ENCODE results near the gene FILIP1. TPM values are rescaled to one million over a fixed set of nuclear protein-coding genes. Genes with fewer than 3 reads are reported as not detected.

Gene FILIP1
- total RNA-seq, 4 donors from 2014 or later = 6.0 to 12.3 (median 7.2) TPM

DNA sequence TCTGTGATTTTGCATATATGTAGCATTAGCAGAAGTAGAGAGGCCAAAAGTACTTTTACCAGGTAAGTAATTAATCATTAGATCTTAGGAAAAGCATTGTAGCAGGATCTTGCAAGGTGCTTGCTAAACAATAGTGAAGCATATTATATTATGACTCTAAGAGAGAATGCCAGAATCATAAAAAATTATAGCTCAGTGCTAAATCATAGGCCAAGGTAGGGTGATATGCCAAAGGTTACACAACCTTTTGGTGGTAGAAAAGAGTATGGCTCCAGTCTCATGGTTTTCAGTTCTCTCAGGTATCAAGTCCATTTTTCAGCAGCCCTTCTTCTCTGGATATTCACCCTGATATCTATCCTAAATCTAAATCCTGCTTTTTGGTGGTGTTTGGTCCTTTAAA, 192.1 kb downstream of the FILIP1 start:
- intact Hi-C loops (cut with DNase I; ENCODE audit: low total_unique reads) (loop anchor here (5.0 kb wide), 1 partner anchor 206 kb away; no protein-coding TSS in a partner anchor), in situ Hi-C loops (cut with MboI; ENCODE audit: low pct_ligation_motif_present in 1 of 4, low pct_unique_long_range_greater_than_20kb in 1 of 4, low sequenced_read_pairs in 3 of 4) (loop anchor here in 1 of 4 donors (25.0 kb wide), 1 partner anchor 211 kb away; no protein-coding TSS in a partner anchor)
- H3K36me3 ChIP-seq = no peaks in the 10 kb centered on the region
- H3K4me3 ChIP-seq = no peak overlapping the region
- H3K4me1 ChIP-seq = peaks cover 0 to 40% (median 12%) of the 10 kb centered on the region in 4 donors
- no peak for DNase-seq
- H3K27ac ChIP-seq = peak overlapping the region in 1 of 4 donors; percentile 17
- no peaks in the 10 kb centered on the region for H3K9me3 ChIP-seq
- TF ChIP-seq EP300 (IDR thresholded peaks at IDR 0.05; ENCODE audit: low read depth) = no peak
- TF ChIP-seq, protein P1, sequence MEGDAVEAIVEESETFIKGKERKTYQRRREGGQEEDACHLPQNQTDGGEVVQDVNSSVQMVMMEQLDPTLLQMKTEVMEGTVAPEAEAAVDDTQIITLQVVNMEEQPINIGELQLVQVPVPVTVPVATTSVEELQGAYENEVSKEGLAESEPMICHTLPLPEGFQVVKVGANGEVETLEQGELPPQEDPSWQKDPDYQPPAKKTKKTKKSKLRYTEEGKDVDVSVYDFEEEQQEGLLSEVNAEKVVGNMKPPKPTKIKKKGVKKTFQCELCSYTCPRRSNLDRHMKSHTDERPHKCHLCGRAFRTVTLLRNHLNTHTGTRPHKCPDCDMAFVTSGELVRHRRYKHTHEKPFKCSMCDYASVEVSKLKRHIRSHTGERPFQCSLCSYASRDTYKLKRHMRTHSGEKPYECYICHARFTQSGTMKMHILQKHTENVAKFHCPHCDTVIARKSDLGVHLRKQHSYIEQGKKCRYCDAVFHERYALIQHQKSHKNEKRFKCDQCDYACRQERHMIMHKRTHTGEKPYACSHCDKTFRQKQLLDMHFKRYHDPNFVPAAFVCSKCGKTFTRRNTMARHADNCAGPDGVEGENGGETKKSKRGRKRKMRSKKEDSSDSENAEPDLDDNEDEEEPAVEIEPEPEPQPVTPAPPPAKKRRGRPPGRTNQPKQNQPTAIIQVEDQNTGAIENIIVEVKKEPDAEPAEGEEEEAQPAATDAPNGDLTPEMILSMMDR (IDR thresholded peaks at IDR 0.05) = no peak
- TF ChIP-seq POLR2A (IDR thresholded peaks at IDR 0.05) = no peak
- no peak for TF ChIP-seq POLR2AphosphoS5 (IDR thresholded peaks at IDR 0.05)
- H3K27me3 ChIP-seq = no peaks in the 10 kb centered on the region

DNA sequence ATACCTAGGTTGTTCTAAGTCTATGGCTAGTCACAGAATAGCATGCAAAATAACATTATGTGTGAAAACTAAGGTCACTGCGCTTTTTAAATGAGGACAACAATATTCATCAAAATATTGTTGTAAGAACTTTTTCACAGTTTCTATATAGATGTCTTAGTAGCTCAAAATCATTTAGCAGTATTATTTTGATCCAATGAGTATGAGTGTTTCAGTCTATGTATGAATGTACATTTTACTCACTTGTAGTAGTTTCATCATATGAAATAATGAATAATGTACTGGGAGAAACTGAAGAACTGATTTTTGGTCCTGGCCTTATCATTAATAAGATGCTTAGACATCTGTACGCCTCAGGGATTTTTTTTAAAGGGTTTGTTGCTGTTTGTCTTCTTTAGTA, 192.5 kb downstream of the FILIP1 start:
- H3K4me1 ChIP-seq = peaks cover 0 to 35% (median 12%) of the 10 kb centered on the region in 4 donors
- no peak overlapping the region for H3K4me3 ChIP-seq
- H3K27ac ChIP-seq = no peak overlapping the region
- no peaks in the 10 kb centered on the region for H3K36me3 ChIP-seq
- H3K9me3 ChIP-seq = no peaks in the 10 kb centered on the region
- in situ Hi-C loops (cut with MboI; ENCODE audit: low pct_ligation_motif_present in 1 of 4, low pct_unique_long_range_greater_than_20kb in 1 of 4, low sequenced_read_pairs in 3 of 4) (loop anchor here in 1 of 4 donors (25.0 kb wide), 1 partner anchor 211 kb away; no protein-coding TSS in a partner anchor), intact Hi-C loops (cut with DNase I; ENCODE audit: low total_unique reads) (loop anchor here (5.0 kb wide), 1 partner anchor 206 kb away; no protein-coding TSS in a partner anchor)
- DNase-seq = no peak
- H3K27me3 ChIP-seq = no peaks in the 10 kb centered on the region
- no peak for TF ChIP-seq POLR2AphosphoS5 (IDR thresholded peaks at IDR 0.05)
- no peak for TF ChIP-seq POLR2A (IDR thresholded peaks at IDR 0.05)
- TF ChIP-seq, protein P1 (IDR thresholded peaks at IDR 0.05) = no peak
- TF ChIP-seq EP300 (IDR thresholded peaks at IDR 0.05; ENCODE audit: low read depth) = no peak
- WGBS, 2 donors (ENCODE audit: low coverage in 1 of 2) = 76 to 84% methylated on average over 2 of the region's 2 CpGs

DNA sequence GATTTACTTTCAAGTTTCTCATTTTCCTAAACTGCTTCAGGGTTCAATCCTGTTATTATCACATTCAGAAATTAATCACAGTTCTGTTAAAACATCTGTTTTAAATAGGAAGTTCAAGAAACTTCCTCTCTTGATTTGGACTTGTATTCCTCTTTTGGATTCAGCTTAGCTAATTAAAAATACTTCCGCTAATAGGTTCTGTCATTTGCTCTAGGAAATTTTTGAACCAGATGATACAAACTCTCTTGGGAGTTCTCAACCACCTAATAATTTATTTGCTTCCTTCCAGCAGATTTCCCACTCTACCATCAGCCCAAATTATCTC, 193.1 kb downstream of the FILIP1 start:
- peaks cover 0 to 32% (median 12%) of the 10 kb centered on the region in 4 donors for H3K4me1 ChIP-seq
- peak overlapping the region in 2 of 4 donors; percentile 41 to 54 for H3K27ac ChIP-seq
- H3K36me3 ChIP-seq = no peaks in the 10 kb centered on the region
- in situ Hi-C loops (cut with MboI; ENCODE audit: low pct_ligation_motif_present in 1 of 4, low pct_unique_long_range_greater_than_20kb in 1 of 4, low sequenced_read_pairs in 3 of 4) = loop anchor here in 1 of 4 donors (25.0 kb wide), 1 partner anchor 212 kb away; no protein-coding TSS in a partner anchor
- 0 to 28% methylated on average over 1 of the region's 1 CpG for WGBS, 2 donors (ENCODE audit: low coverage in 1 of 2)
- intact Hi-C loops (cut with DNase I; ENCODE audit: low total_unique reads) = loop anchor here (5.0 kb wide), 1 partner anchor 207 kb away; no protein-coding TSS in a partner anchor
- no peak for DNase-seq
- no peak overlapping the region for H3K4me3 ChIP-seq
- no peaks in the 10 kb centered on the region for H3K9me3 ChIP-seq
- TF ChIP-seq POLR2AphosphoS5 (IDR thresholded peaks at IDR 0.05) = no peak
- TF ChIP-seq EP300 (IDR thresholded peaks at IDR 0.05; ENCODE audit: low read depth) = no peak
- TF ChIP-seq POLR2A (IDR thresholded peaks at IDR 0.05) = no peak
- no peaks in the 10 kb centered on the region for H3K27me3 ChIP-seq

DNA sequence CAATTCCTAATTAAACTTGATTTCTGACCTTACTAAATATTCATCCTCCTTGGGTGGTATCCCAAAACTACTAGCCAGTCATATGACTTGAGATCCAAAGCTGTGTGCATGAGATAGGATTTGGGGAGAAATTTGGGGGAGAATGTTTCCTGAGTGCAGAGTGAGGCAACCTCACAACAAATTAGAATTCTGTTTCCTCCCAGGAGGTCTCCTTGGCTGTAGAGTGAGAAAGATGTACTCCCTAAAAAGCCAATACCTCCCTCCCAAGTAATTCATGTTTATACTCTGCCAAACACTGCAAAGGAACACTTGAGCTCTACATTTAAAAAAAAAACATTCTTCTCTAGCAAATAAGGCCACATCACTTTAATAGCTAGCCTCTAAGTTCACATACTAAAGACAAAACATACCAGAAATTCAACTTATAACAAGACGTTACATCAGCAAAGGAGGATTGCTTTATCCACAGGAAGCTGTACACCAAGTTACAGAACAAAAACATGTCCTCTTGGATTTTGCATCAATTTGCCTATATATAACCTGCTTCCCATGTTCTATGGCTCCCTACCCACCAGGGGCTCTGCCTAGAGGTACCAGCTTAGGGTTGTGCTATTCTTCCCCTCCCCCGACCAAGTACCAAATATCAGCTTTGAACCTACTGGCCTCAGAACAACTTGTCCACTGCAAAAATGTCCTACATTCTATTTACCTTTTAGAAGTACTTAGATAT, 193.6 kb downstream of the FILIP1 start:
- intact Hi-C loops (cut with DNase I; ENCODE audit: low total_unique reads) = loop anchor here (5.0 kb wide), 1 partner anchor 207 kb away; no protein-coding TSS in a partner anchor
- H3K27ac ChIP-seq = peak overlapping the region in 2 of 4 donors; percentile 41 to 54
- DNase-seq = no peak
- H3K27me3 ChIP-seq = no peaks in the 10 kb centered on the region
- TF ChIP-seq POLR2A (IDR thresholded peaks at IDR 0.05) (no peak), POLR2AphosphoS5 (IDR thresholded peaks at IDR 0.05) (no peak), EP300 (IDR thresholded peaks at IDR 0.05; ENCODE audit: low read depth) (no peak)
- TF ChIP-seq, protein P1 (IDR thresholded peaks at IDR 0.05) = no peak
- no peak overlapping the region for H3K4me3 ChIP-seq
- no peaks in the 10 kb centered on the region for H3K36me3 ChIP-seq
- in situ Hi-C loops (cut with MboI; ENCODE audit: low pct_ligation_motif_present in 1 of 4, low pct_unique_long_range_greater_than_20kb in 1 of 4, low sequenced_read_pairs in 3 of 4) = loop anchor here in 3 of 4 donors (10.0 to 25.0 kb wide), 2 partner anchors 212 to 225 kb away; no protein-coding TSS in a partner anchor
- WGBS, 2 donors (ENCODE audit: low coverage in 1 of 2) = 69 to 72% methylated on average over 2 of the region's 2 CpGs
- peaks cover 0 to 32% (median 12%) of the 10 kb centered on the region in 4 donors for H3K4me1 ChIP-seq
- no peaks in the 10 kb centered on the region for H3K9me3 ChIP-seq
